HepG2 (cell line): Measurements from ENCODE around the gene FMNL2. TPM values are rescaled to one million over a fixed set of nuclear protein-coding genes. Genes with fewer than 3 reads are reported as not detected.

Source experiments
- AFF4 ChIP-seq: sonication (generic); formaldehyde crosslinking; IDR thresholded peaks from 2 replicates; pipeline ENCODE4 v1.4.0; 2020; ENCODE audit warnings: missing genetic modification reagents
- EZH2 ChIP-seq: conservative IDR thresholded peaks from 2 replicates; pipeline ENCODE4 v1.6.1; 2012; ENCODE audit warnings: mild to moderate bottlenecking, low read depth, low read length, moderate library complexity
- GATAD2A ChIP-seq: IDR thresholded peaks from 2 replicates; pipeline ENCODE4 v1.6.1; 2016
- HMGA1 ChIP-seq: sonication (generic); formaldehyde crosslinking; conservative IDR thresholded peaks from 2 replicates; pipeline ENCODE4 v1.4.0; 2020; ENCODE audit warnings: missing genetic modification reagents
- HNRNPH1 ChIP-seq: fragments of 200-400 bp; formaldehyde crosslinking; optimal IDR thresholded peaks from 2 replicates; pipeline ENCODE3; 2017; ENCODE audit warnings: mild to moderate bottlenecking, low read depth, low read length
- MTA1 ChIP-seq: sonication (generic); formaldehyde crosslinking; IDR thresholded peaks from 2 replicates; pipeline ENCODE4 v1.4.0; 2020; ENCODE audit warnings: missing genetic modification reagents, mild to moderate bottlenecking, borderline replicate concordance
- NFIB ChIP-seq: sonication (generic); formaldehyde crosslinking; IDR thresholded peaks from 2 replicates; pipeline ENCODE4 v1.9.0; 2021; ENCODE audit warnings: missing genetic modification reagents, mild to moderate bottlenecking, borderline replicate concordance
- RFXAP ChIP-seq: sonication (generic); formaldehyde crosslinking; IDR thresholded peaks from 2 replicates; pipeline ENCODE4 v1.4.0; 2020; ENCODE audit warnings: missing genetic modification reagents, borderline replicate concordance
- SAP130 ChIP-seq: IDR thresholded peaks from 2 replicates; pipeline ENCODE4 v1.6.1; 2016; ENCODE audit warnings: low read depth
- SNAPC4 ChIP-seq: sonication (generic); formaldehyde crosslinking; IDR thresholded peaks from 2 replicates; pipeline ENCODE4 v1.4.0; 2020; ENCODE audit warnings: mild to moderate bottlenecking, missing genetic modification reagents
- SP140L ChIP-seq: sonication (generic); formaldehyde crosslinking; IDR thresholded peaks from 2 replicates; pipeline ENCODE4 v1.4.0; 2020; ENCODE audit warnings: missing genetic modification reagents, borderline replicate concordance
- ZIK1 ChIP-seq: sonication (generic); formaldehyde crosslinking; IDR thresholded peaks from 2 replicates; pipeline ENCODE4 v1.5.0; 2020; ENCODE audit warnings: mild to moderate bottlenecking, low read depth, missing genetic modification reagents, borderline replicate concordance
- ZKSCAN1 ChIP-seq: fragments of 150-350 bp; IDR thresholded peaks from 2 replicates; pipeline ENCODE4 v1.6.1; 2014; ENCODE audit warnings: low read length
- ZNF33A ChIP-seq: sonication (generic); formaldehyde crosslinking; IDR thresholded peaks from 2 replicates; pipeline ENCODE4 v1.5.1; 2020; ENCODE audit warnings: missing genetic modification reagents, mild to moderate bottlenecking, moderate library complexity, borderline replicate concordance
- ZNF441 ChIP-seq: sonication (generic); formaldehyde crosslinking; IDR thresholded peaks from 2 replicates; pipeline ENCODE4 v1.7.0; 2021; ENCODE audit warnings: missing genetic modification reagents, borderline replicate concordance
- ZNF777 ChIP-seq: sonication (generic); formaldehyde crosslinking; IDR thresholded peaks from 2 replicates; pipeline ENCODE4 v1.4.0; 2020; ENCODE audit warnings: missing genetic modification reagents
- ZNF883 ChIP-seq: sonication (generic); formaldehyde crosslinking; IDR thresholded peaks from 2 replicates; pipeline ENCODE4 v1.5.1; 2020; ENCODE audit warnings: mild to moderate bottlenecking, missing genetic modification reagents; ENCODE audit errors: not compliant biosample characterization
- polyA plus RNA-seq, 8 experiments: library from polyadenylated mRNA; depleted of rRNA in 3 of 8; stranded (reverse) in 7 of 8; unstranded in 1 of 8; fragments of >200 nt; fragmentation: Illumina TruSeq in 4 of 8; extraction: Trizol in 4 of 8; gene quantifications; 2 replicates each; pipeline versions ENCODE4 v1.2.1 to v1.2.3, GENCODE V29; 2011 to 2016; ENCODE audit warnings: low read depth in 4 of 8, missing spikeins in 1 of 8, mixed read lengths in 1 of 8; ENCODE audit not compliant: insufficient read depth in 1 of 8
- total RNA-seq, 5 experiments: library from RNA; depleted of rRNA; stranded (reverse); fragments of >200 nt; fragmentation: Illumina TruSeq; extraction: Trizol; gene quantifications; 2 replicates each; pipeline ENCODE4 v1.2.3, GENCODE V29; 2016; ENCODE audit warnings: low read depth in 1 of 5
- TF ChIP-seq, protein P1 (sequence below): sonication (generic); formaldehyde crosslinking; IDR thresholded peaks from 2 replicates; pipeline ENCODE4 v1.5.1; 2020; ENCODE audit warnings: mild to moderate bottlenecking, missing genetic modification reagents, moderate library complexity

FMNL2 gene
- total and polyA plus RNA-seq, 2 of the 13 experiments (the other 11 are each of a cell fraction or from before 2014, with no cell fraction given): 66.5 to 67.7 TPM

DNA sequence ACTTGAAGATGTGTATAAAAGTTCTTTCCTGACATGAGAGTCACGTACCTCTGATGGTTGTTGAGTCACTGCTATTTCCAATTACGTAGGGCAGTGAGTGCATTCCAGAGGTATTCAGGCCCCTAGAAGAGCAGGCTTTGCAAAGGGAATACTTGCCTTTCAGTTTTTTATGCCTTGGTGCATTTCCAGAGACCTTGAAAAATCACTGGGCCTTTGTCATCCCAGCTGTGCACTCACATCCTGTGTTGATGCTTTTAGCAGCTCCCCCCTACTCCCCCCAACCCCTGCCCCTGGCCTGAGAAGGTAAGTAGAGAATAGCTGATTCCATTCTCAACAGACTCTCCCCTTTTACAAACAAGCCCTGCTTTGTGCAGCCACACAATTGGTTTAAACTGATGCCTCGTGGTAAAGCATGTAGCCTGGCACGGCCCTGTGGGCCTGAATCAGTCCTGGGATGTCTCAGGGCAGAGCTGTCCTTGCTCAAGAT lies 208.1 kb downstream of the FMNL2 start (continued):
- TF ChIP-seq AFF4 (CRISPR knock-in tag) (no peak), SNAPC4 (CRISPR knock-in tag) (no peak), HNRNPH1 (no peak), ZIK1 (CRISPR knock-in tag) (no peak), NFIB (CRISPR knock-in tag) (no peak), ZNF33A (CRISPR knock-in tag) (no peak), SP140L (no peak), ZNF441 (CRISPR knock-in tag) (no peak), EZH2 (no peak), GATAD2A (peak; percentile 45; the same call in 1 of the 2 replicates), ZKSCAN1 (no peak), ZNF883 (no peak), MTA1 (CRISPR knock-in tag) (no peak), HMGA1 (no peak), SAP130 (CRISPR knock-in tag) (peak; percentile 62), ZNF777 (no peak), RFXAP (no peak)
- TF ChIP-seq, protein P1, sequence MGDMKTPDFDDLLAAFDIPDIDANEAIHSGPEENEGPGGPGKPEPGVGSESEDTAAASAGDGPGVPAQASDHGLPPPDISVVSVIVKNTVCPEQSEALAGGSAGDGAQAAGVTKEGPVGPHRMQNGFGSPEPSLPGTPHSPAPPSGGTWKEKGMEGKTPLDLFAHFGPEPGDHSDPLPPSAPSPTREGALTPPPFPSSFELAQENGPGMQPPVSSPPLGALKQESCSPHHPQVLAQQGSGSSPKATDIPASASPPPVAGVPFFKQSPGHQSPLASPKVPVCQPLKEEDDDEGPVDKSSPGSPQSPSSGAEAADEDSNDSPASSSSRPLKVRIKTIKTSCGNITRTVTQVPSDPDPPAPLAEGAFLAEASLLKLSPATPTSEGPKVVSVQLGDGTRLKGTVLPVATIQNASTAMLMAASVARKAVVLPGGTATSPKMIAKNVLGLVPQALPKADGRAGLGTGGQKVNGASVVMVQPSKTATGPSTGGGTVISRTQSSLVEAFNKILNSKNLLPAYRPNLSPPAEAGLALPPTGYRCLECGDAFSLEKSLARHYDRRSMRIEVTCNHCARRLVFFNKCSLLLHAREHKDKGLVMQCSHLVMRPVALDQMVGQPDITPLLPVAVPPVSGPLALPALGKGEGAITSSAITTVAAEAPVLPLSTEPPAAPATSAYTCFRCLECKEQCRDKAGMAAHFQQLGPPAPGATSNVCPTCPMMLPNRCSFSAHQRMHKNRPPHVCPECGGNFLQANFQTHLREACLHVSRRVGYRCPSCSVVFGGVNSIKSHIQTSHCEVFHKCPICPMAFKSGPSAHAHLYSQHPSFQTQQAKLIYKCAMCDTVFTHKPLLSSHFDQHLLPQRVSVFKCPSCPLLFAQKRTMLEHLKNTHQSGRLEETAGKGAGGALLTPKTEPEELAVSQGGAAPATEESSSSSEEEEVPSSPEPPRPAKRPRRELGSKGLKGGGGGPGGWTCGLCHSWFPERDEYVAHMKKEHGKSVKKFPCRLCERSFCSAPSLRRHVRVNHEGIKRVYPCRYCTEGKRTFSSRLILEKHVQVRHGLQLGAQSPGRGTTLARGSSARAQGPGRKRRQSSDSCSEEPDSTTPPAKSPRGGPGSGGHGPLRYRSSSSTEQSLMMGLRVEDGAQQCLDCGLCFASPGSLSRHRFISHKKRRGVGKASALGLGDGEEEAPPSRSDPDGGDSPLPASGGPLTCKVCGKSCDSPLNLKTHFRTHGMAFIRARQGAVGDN (CRISPR knock-in tag): no peak
